PFSK-1 (cell line): ENCODE measurements around the gene DENR.

ENCODE experiments used
- FOXP2 ChIP-seq: optimal IDR thresholded peaks from 2 replicates; pipeline ENCODE3; 2011; ENCODE audit warnings: borderline replicate concordance, control low read depth, inconsistent platforms; ENCODE audit not compliant: insufficient read depth; ENCODE audit errors: extremely low read length, extremely low read depth
- POLR2AphosphoS5 ChIP-seq: IDR thresholded peaks from 2 replicates; pipeline ENCODE4 v1.6.1; 2012; ENCODE audit warnings: low read depth, mild to moderate bottlenecking, control low read depth, low read length, moderate library complexity
- SIN3A ChIP-seq: IDR thresholded peaks from 2 replicates; pipeline ENCODE4 v1.6.1; 2012; ENCODE audit warnings: mild to moderate bottlenecking, low read length, moderate library complexity, borderline replicate concordance; ENCODE audit not compliant: insufficient read depth
- TAF1 ChIP-seq: IDR thresholded peaks from 2 replicates; pipeline ENCODE4 v1.6.1; 2012; ENCODE audit warnings: low read length, control low read depth, borderline replicate concordance; ENCODE audit not compliant: insufficient read depth
- TF ChIP-seq, protein P1 (sequence below), 2 experiments: IDR thresholded peaks; 2 replicates each; pipeline versions ENCODE4 v1.6.1 to v1.8.0; 2011 to 2012; ENCODE audit warnings: low read depth in 2 of 2, low read length in 2 of 2, control low read depth in 1 of 2, inconsistent platforms in 1 of 2, mild to moderate bottlenecking in 1 of 2, moderate library complexity in 1 of 2; ENCODE audit not compliant: insufficient read depth in 1 of 2

The DENR gene

DNA sequence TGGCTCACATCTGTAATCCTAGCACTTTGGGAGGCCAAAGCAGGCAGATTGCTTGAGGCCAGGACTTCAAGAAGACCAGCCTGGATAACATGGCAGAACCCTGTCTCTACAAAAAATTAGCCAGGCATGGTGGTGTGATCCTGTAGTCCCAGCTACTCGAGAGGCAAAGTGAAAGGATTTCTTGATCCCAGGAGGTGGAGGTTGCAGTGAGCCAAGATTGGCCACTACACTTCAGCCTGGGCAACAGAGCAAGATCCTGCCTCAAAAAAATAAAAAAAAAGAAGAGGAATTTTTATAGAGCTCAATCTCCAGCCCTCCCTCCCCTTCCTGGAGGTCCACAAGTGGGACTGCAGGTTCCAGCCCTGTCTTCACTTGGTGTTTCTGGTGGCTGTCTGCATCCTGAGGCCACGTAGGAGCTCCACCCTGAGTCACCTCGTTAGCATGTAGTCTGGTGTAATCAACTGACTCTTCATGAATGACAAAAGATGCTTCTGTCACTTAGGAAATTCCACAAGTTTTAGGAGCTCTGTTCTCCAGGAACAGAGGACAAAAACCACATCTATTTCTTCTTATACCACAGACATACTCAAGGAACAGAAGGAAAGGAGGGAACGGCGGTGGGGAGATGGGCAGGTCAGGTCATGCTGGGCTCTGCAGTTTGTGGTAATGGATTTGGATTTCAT, 37.9 kb downstream of the DENR start:
- TF ChIP-seq POLR2AphosphoS5, result no peak
- no peak for TF ChIP-seq FOXP2
- no peak for TF ChIP-seq SIN3A
- TF ChIP-seq TAF1, result no peak

DNA sequence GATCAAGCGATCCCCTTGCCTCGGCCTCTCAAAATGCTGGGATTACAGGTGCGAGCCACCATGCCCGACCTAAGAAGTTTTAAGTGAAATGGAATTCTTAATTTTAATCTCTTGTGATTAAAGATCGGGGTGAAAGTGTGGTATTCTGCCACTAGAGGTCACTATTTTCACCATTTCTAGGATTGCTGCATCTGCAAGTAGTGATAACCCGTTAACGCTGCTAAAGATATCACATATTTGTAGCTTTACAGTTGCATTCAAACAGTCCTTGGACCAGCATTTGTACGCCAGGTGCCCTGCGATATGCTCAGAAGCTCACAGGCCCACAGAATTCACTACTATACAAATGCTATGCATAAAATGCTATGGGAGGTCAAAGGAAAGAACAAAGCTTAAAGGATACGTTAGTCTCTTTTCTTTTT, 41.1 kb downstream of the DENR start:
- no peak for TF ChIP-seq FOXP2
- no peak for TF ChIP-seq POLR2AphosphoS5
- TF ChIP-seq TAF1, result no peak
- TF ChIP-seq, protein P1, sequence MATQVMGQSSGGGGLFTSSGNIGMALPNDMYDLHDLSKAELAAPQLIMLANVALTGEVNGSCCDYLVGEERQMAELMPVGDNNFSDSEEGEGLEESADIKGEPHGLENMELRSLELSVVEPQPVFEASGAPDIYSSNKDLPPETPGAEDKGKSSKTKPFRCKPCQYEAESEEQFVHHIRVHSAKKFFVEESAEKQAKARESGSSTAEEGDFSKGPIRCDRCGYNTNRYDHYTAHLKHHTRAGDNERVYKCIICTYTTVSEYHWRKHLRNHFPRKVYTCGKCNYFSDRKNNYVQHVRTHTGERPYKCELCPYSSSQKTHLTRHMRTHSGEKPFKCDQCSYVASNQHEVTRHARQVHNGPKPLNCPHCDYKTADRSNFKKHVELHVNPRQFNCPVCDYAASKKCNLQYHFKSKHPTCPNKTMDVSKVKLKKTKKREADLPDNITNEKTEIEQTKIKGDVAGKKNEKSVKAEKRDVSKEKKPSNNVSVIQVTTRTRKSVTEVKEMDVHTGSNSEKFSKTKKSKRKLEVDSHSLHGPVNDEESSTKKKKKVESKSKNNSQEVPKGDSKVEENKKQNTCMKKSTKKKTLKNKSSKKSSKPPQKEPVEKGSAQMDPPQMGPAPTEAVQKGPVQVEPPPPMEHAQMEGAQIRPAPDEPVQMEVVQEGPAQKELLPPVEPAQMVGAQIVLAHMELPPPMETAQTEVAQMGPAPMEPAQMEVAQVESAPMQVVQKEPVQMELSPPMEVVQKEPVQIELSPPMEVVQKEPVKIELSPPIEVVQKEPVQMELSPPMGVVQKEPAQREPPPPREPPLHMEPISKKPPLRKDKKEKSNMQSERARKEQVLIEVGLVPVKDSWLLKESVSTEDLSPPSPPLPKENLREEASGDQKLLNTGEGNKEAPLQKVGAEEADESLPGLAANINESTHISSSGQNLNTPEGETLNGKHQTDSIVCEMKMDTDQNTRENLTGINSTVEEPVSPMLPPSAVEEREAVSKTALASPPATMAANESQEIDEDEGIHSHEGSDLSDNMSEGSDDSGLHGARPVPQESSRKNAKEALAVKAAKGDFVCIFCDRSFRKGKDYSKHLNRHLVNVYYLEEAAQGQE (IDR thresholded peaks at IDR 0.05; ENCODE audit: insufficient read depth in 1 of 2, low read depth in 2 of 2, low read length in 2 of 2), result no peak
- TF ChIP-seq SIN3A, result no peak

DNA sequence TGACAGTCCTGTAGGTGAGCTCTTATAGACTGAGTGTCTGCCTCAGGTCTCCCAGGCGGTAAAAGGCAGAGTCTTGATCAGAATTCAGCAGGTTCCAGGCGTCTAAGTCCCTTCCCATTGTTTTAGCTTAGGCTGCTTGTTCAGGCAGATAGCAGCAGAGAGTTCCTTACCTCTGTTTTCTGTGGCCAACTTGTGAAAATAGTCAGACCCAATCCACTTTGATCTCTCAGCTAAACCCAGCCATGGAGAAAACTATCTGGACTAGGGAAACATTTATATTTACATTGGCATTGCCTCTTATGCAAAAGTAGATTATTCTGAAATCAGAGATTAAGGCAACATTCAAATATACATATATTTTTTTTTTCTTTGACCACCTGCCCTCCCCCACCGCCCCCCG, 43.2 kb downstream of the DENR start:
- TF ChIP-seq TAF1, result no peak
- TF ChIP-seq FOXP2, result no peak
- TF ChIP-seq SIN3A, result no peak
- TF ChIP-seq POLR2AphosphoS5, result no peak
- TF ChIP-seq, protein P1 (IDR thresholded peaks at IDR 0.05; ENCODE audit: insufficient read depth in 1 of 2, low read depth in 2 of 2, low read length in 2 of 2), result no peak

DNA sequence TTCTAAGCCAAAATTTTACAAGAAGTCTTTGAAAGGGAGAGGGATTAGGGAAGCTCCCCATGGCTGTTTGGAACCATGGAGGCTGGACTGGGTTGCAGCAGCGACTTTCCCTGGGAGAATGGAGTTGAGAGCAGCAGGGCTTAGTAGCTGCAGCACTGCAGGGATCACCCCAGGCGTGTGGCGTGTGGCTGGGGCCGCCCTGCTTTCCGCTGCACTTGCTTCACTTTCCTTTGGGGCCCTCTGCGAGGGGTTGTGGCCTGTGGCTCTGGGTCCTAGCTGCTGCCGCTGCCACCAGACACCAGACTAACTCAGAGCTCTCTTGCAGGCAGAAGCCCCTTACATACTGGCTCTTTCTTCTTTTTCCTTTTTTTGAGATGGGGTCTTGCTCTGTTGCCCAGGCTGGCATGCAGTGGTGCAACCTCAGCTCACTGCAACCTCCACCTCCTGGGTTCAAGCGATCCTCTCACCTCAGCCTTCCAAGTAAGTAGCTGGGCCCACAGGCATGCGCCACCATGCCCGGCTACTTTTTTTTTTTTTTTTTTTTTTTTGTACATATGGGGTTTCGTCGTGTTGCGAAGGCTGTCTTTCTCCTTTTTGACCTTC, 47.1 kb downstream of the DENR start:
- no peak for TF ChIP-seq FOXP2
- TF ChIP-seq SIN3A, result no peak
- no peak for TF ChIP-seq POLR2AphosphoS5
- TF ChIP-seq, protein P1 (IDR thresholded peaks at IDR 0.05; ENCODE audit: insufficient read depth in 1 of 2, low read depth in 2 of 2, low read length in 2 of 2), result no peak
- TF ChIP-seq TAF1, result no peak

DNA sequence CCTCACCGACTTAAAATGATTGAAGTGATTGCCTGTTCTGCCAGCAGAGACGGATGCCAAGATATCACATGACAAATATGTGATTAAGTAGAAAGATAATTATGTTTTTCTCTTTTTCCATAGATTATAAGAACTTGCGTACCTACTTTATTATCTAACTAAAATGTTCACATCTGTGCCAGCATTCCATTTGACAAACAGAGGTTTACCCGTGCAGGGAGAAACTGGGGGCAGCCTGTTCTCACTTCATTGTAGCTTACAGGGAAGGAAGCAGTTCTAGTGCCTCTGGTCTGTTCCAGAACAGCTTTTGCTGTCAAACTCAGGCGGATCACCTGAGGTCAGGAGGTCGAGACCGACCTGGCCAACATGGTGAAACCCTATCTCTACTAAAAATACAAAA, 51.3 kb downstream of the DENR start:
- TF ChIP-seq FOXP2 (no peak), TAF1 (no peak), POLR2AphosphoS5 (no peak), SIN3A (no peak)
- TF ChIP-seq, protein P1 (IDR thresholded peaks at IDR 0.05; ENCODE audit: insufficient read depth in 1 of 2, low read depth in 2 of 2, low read length in 2 of 2), result no peak
